ENCODE data around the gene HDAC9.
"Not testable (repeated sequence)": the region's sequence is repeated elsewhere in the genome, so short reads cannot be mapped to it uniquely, and the experiment has no call there.

The HDAC9 gene

GRCh38 chr7:18997477-18998150 is 502.1 kb downstream of the HDAC9 start:
- no peak for DNase-seq (ENCODE audit: low read depth in 3 of 3, low spot score in 1 of 3)

DNA sequence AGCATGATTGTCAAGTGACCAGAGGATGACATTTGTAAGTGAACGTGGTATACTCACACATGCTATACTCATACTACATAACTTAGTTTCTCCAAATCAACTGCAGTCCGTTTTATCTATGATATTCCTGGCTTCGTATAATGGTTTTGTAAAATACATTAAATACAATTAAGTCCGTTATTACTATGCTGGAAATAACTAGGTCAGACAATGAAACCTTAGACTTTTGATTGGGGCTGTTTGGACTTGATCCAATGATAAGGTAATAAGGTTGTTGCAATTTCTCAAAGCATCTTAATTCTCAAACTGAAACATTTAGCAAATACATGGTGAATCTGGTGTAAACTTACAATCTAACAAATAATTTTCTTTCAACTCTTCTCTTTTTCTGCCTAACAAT is 504.9 kb downstream of the HDAC9 start:
- DNase-seq (ENCODE audit: low read depth in 3 of 3, low spot score in 1 of 3) = no peak

DNA sequence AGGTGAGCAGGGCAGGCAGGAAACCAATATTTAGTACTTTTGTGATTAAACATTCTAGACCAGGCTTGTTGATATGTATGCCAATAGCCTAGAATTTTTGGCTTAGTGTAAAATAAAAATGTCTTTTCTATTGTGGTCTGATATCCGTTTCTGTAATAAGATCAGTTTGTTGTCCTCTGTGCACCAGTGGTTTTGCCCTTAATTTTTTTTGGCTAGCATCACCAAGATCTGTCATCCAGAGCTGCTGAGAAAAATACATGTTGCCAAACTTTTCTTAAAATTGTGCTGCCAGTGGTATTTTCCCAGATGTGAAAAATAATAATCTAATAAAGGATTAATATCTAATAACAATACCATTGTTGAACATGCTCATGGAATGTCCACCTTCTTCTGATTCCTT is 506.3 kb downstream of the HDAC9 start:
- DNase-seq (ENCODE audit: low read depth in 3 of 3, low spot score in 1 of 3) = no peak

GRCh38 chr7:19009241-19009935 is 513.8 kb downstream of the HDAC9 start:
- no peak for DNase-seq (ENCODE audit: low read depth in 3 of 3, low spot score in 1 of 3)

GRCh38 chr7:19009936-19010280 is 514.4 kb downstream of the HDAC9 start:
- DNase-seq (ENCODE audit: low read depth in 3 of 3, low spot score in 1 of 3) = no peak

DNA sequence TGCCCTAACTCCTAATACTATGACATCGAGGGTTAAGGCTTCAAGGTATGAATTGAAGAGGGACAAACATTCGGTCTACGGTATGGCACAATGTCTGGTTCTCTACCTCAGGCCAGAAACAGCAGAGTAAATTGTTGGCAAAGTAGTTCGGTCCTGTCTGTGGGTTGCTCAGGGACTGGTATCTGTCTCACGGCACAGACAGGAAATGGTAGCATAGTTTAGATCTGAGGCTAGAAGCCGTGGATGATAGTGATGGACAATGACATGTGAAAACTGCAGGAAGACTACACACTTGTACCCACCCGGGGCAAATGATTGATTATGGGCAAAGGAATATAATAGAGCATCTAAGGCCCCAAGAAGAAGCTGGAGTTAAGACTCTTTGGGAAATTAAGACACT is 515.7 kb downstream of the HDAC9 start:
- no peak for DNase-seq (ENCODE audit: low read depth in 3 of 3, low spot score in 1 of 3)

DNA sequence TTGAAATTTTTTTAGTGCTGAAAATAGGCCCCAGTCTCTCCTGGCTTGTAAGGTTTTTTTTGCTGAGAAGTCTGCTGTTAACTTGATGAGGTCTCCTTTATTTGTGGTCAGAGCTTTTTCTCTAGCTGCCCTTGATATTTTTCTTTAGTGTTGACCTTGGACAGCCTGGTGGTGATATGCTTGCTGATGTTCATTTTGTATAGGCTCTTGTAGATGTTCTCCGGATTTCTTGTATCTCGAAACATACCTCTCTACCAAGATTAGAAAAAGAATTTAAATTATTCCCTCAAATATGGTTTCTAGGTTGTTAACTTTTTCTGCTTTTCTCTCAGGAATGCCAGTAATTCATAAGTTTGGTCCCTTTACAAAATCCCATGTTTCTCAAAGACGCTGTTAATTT is 519.5 kb downstream of the HDAC9 start:
- DNase-seq (ENCODE audit: low read depth in 3 of 3, low spot score in 1 of 3) = no peak

DNA sequence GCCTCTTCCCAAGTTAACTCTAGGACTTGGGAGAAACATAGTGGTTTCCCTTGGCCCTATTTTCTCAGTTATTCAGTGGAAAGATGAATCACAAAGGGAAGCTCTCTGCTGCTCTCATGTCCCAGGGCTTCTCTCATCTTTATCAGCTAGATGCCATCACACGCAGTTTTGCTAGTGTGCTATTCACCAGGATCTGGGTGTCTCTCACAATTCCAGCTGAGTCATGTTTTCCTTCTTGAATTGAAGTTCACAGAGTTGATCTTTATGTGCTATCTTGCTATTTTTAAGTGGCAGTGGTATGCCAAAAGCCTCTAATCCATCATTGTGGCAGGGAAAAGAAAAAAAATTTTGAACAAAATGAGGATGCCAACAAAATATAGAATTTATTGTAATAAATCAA is 520.6 kb downstream of the HDAC9 start:
- no peak for DNase-seq (ENCODE audit: low read depth in 3 of 3, low spot score in 1 of 3)

DNA sequence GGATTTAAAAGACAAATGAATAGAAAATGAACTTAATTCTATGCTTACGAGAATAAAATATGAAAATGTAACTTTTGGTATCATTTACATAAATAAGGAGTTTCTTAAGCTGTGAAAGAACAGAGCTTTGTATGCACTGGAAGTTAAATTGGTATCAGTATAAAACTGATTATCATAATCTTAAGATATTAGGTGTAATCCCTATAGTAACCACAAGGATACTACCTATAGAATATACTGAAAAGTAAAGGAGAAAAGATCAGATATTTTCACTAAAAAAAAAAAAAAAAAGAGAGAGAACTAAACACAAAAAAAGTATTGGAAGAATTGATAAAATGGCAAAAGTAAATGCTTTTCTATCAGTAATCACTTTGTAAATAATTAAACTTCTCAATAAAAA is 521.8 kb downstream of the HDAC9 start:
- no peak for DNase-seq (ENCODE audit: low read depth in 3 of 3, low spot score in 1 of 3)

DNA sequence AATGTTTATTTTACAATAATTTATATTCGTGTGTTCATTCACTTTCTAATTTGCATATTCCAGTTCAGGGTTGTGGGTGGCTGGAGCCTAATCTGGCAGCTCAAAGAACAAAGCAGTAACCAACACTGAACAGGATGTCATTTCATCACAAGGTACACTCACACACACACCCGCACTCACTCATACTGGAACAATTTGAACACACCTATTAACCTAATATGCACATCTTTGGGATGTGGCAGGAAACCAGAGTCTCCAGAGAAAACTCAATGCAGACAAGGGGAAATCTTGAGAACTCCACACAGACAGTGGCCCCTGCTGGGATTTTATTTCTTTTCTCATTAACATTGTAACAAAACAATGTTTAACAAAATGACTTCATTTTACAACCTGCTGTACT is 524.5 kb downstream of the HDAC9 start:
- DNase-seq (ENCODE audit: low read depth in 3 of 3, low spot score in 1 of 3) = no peak

DNA sequence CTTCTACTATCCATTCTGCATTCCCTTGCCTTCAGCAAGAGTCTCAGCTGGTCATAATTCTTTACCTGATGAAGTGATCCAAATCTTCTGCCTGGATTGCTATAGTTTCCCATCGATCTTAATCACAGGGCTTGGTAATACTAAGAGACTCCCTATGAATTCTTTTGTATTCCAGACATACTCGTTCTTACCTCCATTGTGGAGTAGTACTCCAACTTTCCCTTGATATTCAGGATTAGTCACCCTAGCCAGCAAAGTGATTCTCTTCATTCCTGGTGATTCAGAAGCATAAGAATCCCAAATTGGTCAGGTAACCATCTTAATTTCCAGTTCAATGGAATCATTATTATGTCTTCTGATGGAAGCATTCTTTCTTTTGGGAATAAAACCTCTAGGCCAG is 525.2 kb downstream of the HDAC9 start:
- DNase-seq (ENCODE audit: low read depth in 3 of 3, low spot score in 1 of 3) = no peak

- no peak for DNase-seq (ENCODE audit: low read depth in 3 of 3, low spot score in 1 of 3)
These were observed 527.9 kb downstream of the HDAC9 start for GRCh38 chr7:19023477-19023876.

DNA sequence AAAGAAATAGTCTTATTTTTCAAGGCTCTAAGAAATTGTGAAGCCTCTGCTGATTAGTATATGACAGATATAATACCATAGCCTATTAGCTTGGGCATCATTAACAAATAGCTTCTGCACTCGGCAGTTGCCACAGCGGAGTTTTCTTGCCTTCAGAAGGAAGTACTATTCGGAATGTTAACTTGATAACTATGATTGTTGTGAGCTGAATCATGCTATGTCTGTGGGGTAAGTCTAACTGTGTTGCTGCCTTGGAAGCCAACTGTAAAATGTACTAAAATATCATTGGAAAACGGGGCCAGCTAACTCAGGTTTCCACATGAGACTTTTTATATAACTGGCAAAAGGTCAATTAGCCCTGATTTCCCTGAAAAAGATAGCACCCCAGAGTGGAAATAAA is 528.7 kb downstream of the HDAC9 start:
- DNase-seq (ENCODE audit: low read depth in 3 of 3, low spot score in 1 of 3) = no peak

DNA sequence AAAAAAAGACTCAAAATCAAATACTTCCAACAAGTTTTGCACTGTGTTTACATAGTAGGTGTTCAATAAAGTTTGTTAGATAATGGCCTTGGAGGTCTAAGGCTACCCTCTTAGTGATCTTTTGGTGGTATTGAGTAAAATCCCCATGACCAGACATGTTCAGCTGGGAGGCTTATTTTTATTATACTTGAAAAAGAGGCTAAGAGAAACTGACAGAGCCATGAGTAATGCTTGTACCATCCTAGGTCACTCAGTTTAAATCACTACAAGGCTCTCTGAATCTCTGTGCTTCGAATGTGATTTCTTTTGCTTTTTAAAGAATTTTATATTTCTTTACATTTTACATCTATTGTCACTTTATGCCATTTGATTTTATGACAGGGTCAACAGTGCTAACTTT is 531.3 kb downstream of the HDAC9 start:
- no peak for DNase-seq (ENCODE audit: low read depth in 3 of 3, low spot score in 1 of 3)

GRCh38 chr7:19030281-19030680 is 534.7 kb downstream of the HDAC9 start:
- DNase-seq (ENCODE audit: low read depth in 3 of 3, low spot score in 1 of 3) = no peak

DNA sequence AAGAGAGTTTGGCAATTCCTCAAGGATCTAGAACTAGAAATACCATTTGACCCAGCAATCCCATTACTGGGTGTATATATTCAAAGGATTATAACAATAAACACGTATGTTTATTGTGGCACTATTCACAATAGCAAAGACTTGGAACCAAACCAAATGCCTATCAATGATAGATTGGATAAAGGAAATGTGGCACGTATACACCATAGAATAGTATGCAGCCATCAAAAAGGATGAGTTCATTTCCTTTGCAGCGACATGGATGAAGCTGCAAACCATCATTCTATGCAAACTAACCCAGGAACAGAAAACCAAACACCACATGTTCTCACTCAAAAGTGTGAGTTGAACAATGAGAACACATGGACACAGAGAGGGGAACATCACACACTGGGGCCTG is 537.4 kb downstream of the HDAC9 start:
- not testable (repeated sequence) for DNase-seq (ENCODE audit: low read depth in 3 of 3, low spot score in 1 of 3)

GRCh38 chr7:19051767-19052375 is 556.3 kb downstream of the HDAC9 start:
- DNase-seq (ENCODE audit: low read depth in 3 of 3, low spot score in 1 of 3) = no peak

Measured in stimulated activated CD4-positive, alpha-beta T cell treated with anti-CD3 and anti-CD28 coated beads, TNF-alpha, amount 100 ng/mL, for 1 hour (primary cell).